Loucy (cell line): Measurements from ENCODE around the gene CCDC194.

Experiments used
- CTCF ChIP-seq: fragments of 200-600 bp; sonication (generic); conservative IDR thresholded peaks from 2 replicates; pipeline ENCODE4 v1.5.1; 2014; ENCODE audit warnings: mild to moderate bottlenecking, antibody characterized with exemption, low read length
- EZH2phosphoT487 ChIP-seq: fragments of 200-600 bp; IDR thresholded peaks from 2 replicates; pipeline ENCODE4 v1.6.1; 2018; ENCODE audit warnings: antibody characterized with exemption, mild to moderate bottlenecking, moderate library complexity, borderline replicate concordance

- TF ChIP-seq CTCF, result peak; percentile 77
- TF ChIP-seq EZH2phosphoT487, result no peak
These were observed 47.4 kb upstream of the CCDC194 start for GRCh38 chr19:17441241-17442021.
